KMS-11 (cell line): ENCODE results near the gene ASCL5.

Source experiments
- H2AFZ ChIP-seq: fragments of 200-600 bp; sonication (generic); 2 replicates; pipeline ENCODE4 v1.6.1; 2016; ENCODE audit warnings: antibody characterized with exemption, mixed run types, low read depth
- H3K27ac ChIP-seq: fragments of 200-600 bp; sonication (generic); 2 replicates; pipeline ENCODE4 v1.6.1; 2016; ENCODE audit warnings: mild to moderate bottlenecking, mixed run types
- H3K27me3 ChIP-seq: fragments of 200-600 bp; sonication (generic); 2 replicates; pipeline ENCODE4 v1.6.1; 2017; ENCODE audit warnings: mild to moderate bottlenecking, low read depth, mixed run types, moderate library complexity; ENCODE audit not compliant: insufficient read depth
- H3K36me3 ChIP-seq: fragments of 200-600 bp; sonication (generic); 2 replicates; pipeline ENCODE4 v1.6.1; 2017; ENCODE audit warnings: mild to moderate bottlenecking, mixed run types; ENCODE audit not compliant: insufficient read depth
- H3K4me1 ChIP-seq: fragments of 200-600 bp; sonication (generic); 2 replicates; pipeline ENCODE4 v1.6.1; 2016; ENCODE audit warnings: mild to moderate bottlenecking, low read depth, mixed run types; ENCODE audit not compliant: poor library complexity, severe bottlenecking
- H3K4me2 ChIP-seq: fragments of 200-600 bp; sonication (generic); 2 replicates; pipeline ENCODE4 v1.7.0; 2016; ENCODE audit warnings: mild to moderate bottlenecking, mixed run types
- H3K4me3 ChIP-seq: fragments of 200-600 bp; sonication (generic); IDR thresholded peaks from 2 replicates; pipeline ENCODE4 v1.6.1; 2017; ENCODE audit warnings: low read depth, low read length, mixed read lengths; ENCODE audit not compliant: insufficient read depth
- H3K79me2 ChIP-seq: fragments of 200-600 bp; sonication (generic); 2 replicates; pipeline ENCODE4 v1.6.1; 2016; ENCODE audit warnings: low read depth, mixed run types; ENCODE audit not compliant: insufficient read depth
- H3K9ac ChIP-seq: fragments of 200-600 bp; sonication (generic); 2 replicates; pipeline ENCODE4 v1.6.1; 2016; ENCODE audit warnings: mild to moderate bottlenecking, mixed run types
- H4K20me1 ChIP-seq: fragments of 200-600 bp; sonication (generic); 2 replicates; pipeline ENCODE4 v1.6.1; 2016; ENCODE audit warnings: mild to moderate bottlenecking, mixed run types; ENCODE audit not compliant: insufficient read depth
- CTCF ChIP-seq: fragments of 200-600 bp; sonication (generic); conservative IDR thresholded peaks from 2 replicates; pipeline ENCODE4 v1.6.1; 2017; ENCODE audit warnings: low read depth, mild to moderate bottlenecking, antibody characterized with exemption, low read length, moderate library complexity, mixed read lengths

ASCL5 gene

GRCh38 chr1:201077736-201078135 lies 49.2 kb downstream of the ASCL5 start:
- TF ChIP-seq CTCF, result no peak
- H2AFZ ChIP-seq, result no peak overlapping the region
- H3K4me3 ChIP-seq, result no peak overlapping the region
- no peak overlapping the region for H3K27ac ChIP-seq
- H3K4me1 ChIP-seq, result no peaks in the 10 kb centered on the region
- H3K36me3 ChIP-seq, result no peaks in the 10 kb centered on the region
- H4K20me1 ChIP-seq, result no peaks in the 10 kb centered on the region
- no peak overlapping the region for H3K4me2 ChIP-seq
- peaks cover 3% of the 10 kb centered on the region; the same call in 1 of the 2 replicates for H3K27me3 ChIP-seq
- H3K9ac ChIP-seq, result no peak overlapping the region
- H3K79me2 ChIP-seq, result no peaks in the 10 kb centered on the region

- H3K79me2 ChIP-seq, result no peaks in the 10 kb centered on the region
- H3K4me2 ChIP-seq, result no peak overlapping the region
- peaks cover 3% of the 10 kb centered on the region; the same call in 1 of the 2 replicates for H3K27me3 ChIP-seq
- no peaks in the 10 kb centered on the region for H3K36me3 ChIP-seq
- no peak overlapping the region for H2AFZ ChIP-seq
- no peak for TF ChIP-seq CTCF
- no peaks in the 10 kb centered on the region for H4K20me1 ChIP-seq
- H3K27ac ChIP-seq, result no peak overlapping the region
- H3K4me3 ChIP-seq, result no peak overlapping the region
- no peaks in the 10 kb centered on the region for H3K4me1 ChIP-seq
- H3K9ac ChIP-seq, result no peak overlapping the region
These were observed 49.9 kb downstream of the ASCL5 start for GRCh38 chr1:201077116-201077515.

- Histone ChIP-seq H2AFZ (no peak overlapping the region), H3K9ac (no peak overlapping the region), H3K27me3 (peaks cover 3% of the 10 kb centered on the region; the same call in 1 of the 2 replicates), H4K20me1 (no peaks in the 10 kb centered on the region), H3K79me2 (no peaks in the 10 kb centered on the region), H3K36me3 (no peaks in the 10 kb centered on the region), H3K4me2 (no peak overlapping the region), H3K4me3 (no peak overlapping the region), H3K4me1 (no peaks in the 10 kb centered on the region), H3K27ac (no peak overlapping the region)
- TF ChIP-seq CTCF, result no peak
These were observed 50.9 kb downstream of the ASCL5 start for GRCh38 chr1:201076092-201076491.

GRCh38 chr1:201074018-201074417 lies 53.0 kb downstream of the ASCL5 start:
- no peak overlapping the region for H3K4me2 ChIP-seq
- no peak overlapping the region for H3K27ac ChIP-seq
- no peaks in the 10 kb centered on the region for H3K36me3 ChIP-seq
- no peaks in the 10 kb centered on the region for H4K20me1 ChIP-seq
- H3K4me3 ChIP-seq, result no peak overlapping the region
- H3K9ac ChIP-seq, result no peak overlapping the region
- TF ChIP-seq CTCF, result no peak
- no peak overlapping the region for H2AFZ ChIP-seq
- no peaks in the 10 kb centered on the region for H3K79me2 ChIP-seq
- no peaks in the 10 kb centered on the region; the same call in 1 of the 2 replicates for H3K27me3 ChIP-seq
- H3K4me1 ChIP-seq, result no peaks in the 10 kb centered on the region
